ENCODE data around the gene SERPINA1. TPM values are rescaled to one million over a fixed set of nuclear protein-coding genes. Genes with fewer than 3 reads are reported as not detected.

The SERPINA1 gene
- not detected in 2 replicates for total RNA-seq (2021)
- Bru-seq, nascent RNA: not detected
- BruChase-seq, experiment 1, labeled RNA remaining after a 2-hour chase: not detected
- not detected for BruChase-seq, experiment 2, labeled RNA remaining after a 6-hour chase
- long read RNA-seq: 0 reads

- CTCF ChIA-PET: no interaction called here
- no peaks in the 10 kb centered on the region for H3K36me3 ChIP-seq (ENCODE audit: low read depth)
- DNase-seq: no peak
- no peaks in the 10 kb centered on the region for H3K9me2 ChIP-seq (ENCODE audit: insufficient read depth)
- BruUV-seq (replicated peaks): no TSS peak
- no peak within 1 kb of the TSS for H3K4me3 ChIP-seq
- no peaks in the 10 kb centered on the region for H3K4me1 ChIP-seq (replicated peaks; ENCODE audit: insufficient read depth)
- H3F3A ChIP-seq (ENCODE audit: insufficient read depth, low read depth): no peaks in the 10 kb centered on the region
- no peaks in the 10 kb centered on the region for H4K20me1 ChIP-seq (ENCODE audit: insufficient read depth)
- no peaks in the 10 kb centered on the region for H3K79me2 ChIP-seq (ENCODE audit: low read depth)
- H3K27ac ChIP-seq: no peak within 1 kb of the TSS
- H2AFZ ChIP-seq: no peak within 1 kb of the TSS
- no peak within 1 kb of the TSS for H3K4me2 ChIP-seq
- POLR2A ChIA-PET (ENCODE audit: unreplicated experiment): no interaction called here
- intact Hi-C loops (cut with micrococcal nuclease; ENCODE audit: unreplicated experiment): no loop called here
- H3K27me3 ChIP-seq (ENCODE audit: insufficient read depth, low read depth): peaks cover 22% of the 10 kb centered on the region
- TF ChIP-seq EZH2 (IDR thresholded peaks at IDR 0.05; ENCODE audit: low read depth): no peak
- H3K9me3 ChIP-seq (ENCODE audit: insufficient read depth, low read depth): no peaks in the 10 kb centered on the region
Observed at GRCh38 chr14:94388384-94389103, at the start of gene SERPINA1. TSS of gene SERPINA1 (minus strand) at chr14:94388602. CDS start at chr14:94383237, 5,365 bp downstream.

GRCh38 chr14:94428610-94429009 is 40.2 kb upstream of the SERPINA1 start:
- Histone ChIP-seq H3K27ac (no peak overlapping the region), H3K9me2 (ENCODE audit: insufficient read depth) (no peaks in the 10 kb centered on the region), H3K4me1 (replicated peaks; ENCODE audit: insufficient read depth) (no peaks in the 10 kb centered on the region), H3K4me3 (no peak overlapping the region), H3K4me2 (no peak overlapping the region), H3K27me3 (ENCODE audit: insufficient read depth, low read depth) (peaks cover 5% of the 10 kb centered on the region; the same call in 1 of the 2 replicates), H3F3A (ENCODE audit: insufficient read depth, low read depth) (no peaks in the 10 kb centered on the region), H3K36me3 (ENCODE audit: low read depth) (no peaks in the 10 kb centered on the region), H3K79me2 (ENCODE audit: low read depth) (no peaks in the 10 kb centered on the region), H4K20me1 (ENCODE audit: insufficient read depth) (no peaks in the 10 kb centered on the region), H3K9me3 (ENCODE audit: insufficient read depth, low read depth) (no peaks in the 10 kb centered on the region), H2AFZ (no peak overlapping the region)
- no peak for DNase-seq
- ChIA-PET POLR2A (ENCODE audit: unreplicated experiment) (no interaction called here), CTCF (no interaction called here)
- no TSS peak for BruUV-seq (replicated peaks)
- no peak for TF ChIP-seq EZH2 (IDR thresholded peaks at IDR 0.05; ENCODE audit: low read depth)
- TF ChIP-seq CTCF (conservative IDR thresholded peaks at IDR 0.05): no peak
- intact Hi-C loops (cut with micrococcal nuclease; ENCODE audit: unreplicated experiment): no loop called here

- CTCF ChIA-PET: no interaction called here
- H3K27ac ChIP-seq: no peak overlapping the region
- H3K79me2 ChIP-seq (ENCODE audit: low read depth): no peaks in the 10 kb centered on the region
- H3K27me3 ChIP-seq (ENCODE audit: insufficient read depth, low read depth): peaks cover 5% of the 10 kb centered on the region; the same call in 1 of the 2 replicates
- no peaks in the 10 kb centered on the region for H3K4me1 ChIP-seq (replicated peaks; ENCODE audit: insufficient read depth)
- no peaks in the 10 kb centered on the region for H3K9me3 ChIP-seq (ENCODE audit: insufficient read depth, low read depth)
- H3K4me2 ChIP-seq: no peak overlapping the region
- no TSS peak for BruUV-seq (replicated peaks)
- POLR2A ChIA-PET (ENCODE audit: unreplicated experiment): no interaction called here
- H3K36me3 ChIP-seq (ENCODE audit: low read depth): no peaks in the 10 kb centered on the region
- intact Hi-C loops (cut with micrococcal nuclease; ENCODE audit: unreplicated experiment): no loop called here
- no peaks in the 10 kb centered on the region for H3K9me2 ChIP-seq (ENCODE audit: insufficient read depth)
- H3F3A ChIP-seq (ENCODE audit: insufficient read depth, low read depth): no peaks in the 10 kb centered on the region
- no peak overlapping the region for H3K4me3 ChIP-seq
- H2AFZ ChIP-seq: no peak overlapping the region
- H4K20me1 ChIP-seq (ENCODE audit: insufficient read depth): no peaks in the 10 kb centered on the region
- no peak for DNase-seq
- no peak for TF ChIP-seq CTCF (conservative IDR thresholded peaks at IDR 0.05)
- no peak for TF ChIP-seq EZH2 (IDR thresholded peaks at IDR 0.05; ENCODE audit: low read depth)
Observed at GRCh38 chr14:94427016-94427613, 38.7 kb upstream of the SERPINA1 start.

All from PC-9 (cell line).